ENCODE data around the gene FIGLA. TPM values are rescaled to one million over a fixed set of nuclear protein-coding genes. Genes with fewer than 3 reads are reported as not detected.

FIGLA gene
- total RNA-seq, 1 donor from 2014 or later: not detected

DNA sequence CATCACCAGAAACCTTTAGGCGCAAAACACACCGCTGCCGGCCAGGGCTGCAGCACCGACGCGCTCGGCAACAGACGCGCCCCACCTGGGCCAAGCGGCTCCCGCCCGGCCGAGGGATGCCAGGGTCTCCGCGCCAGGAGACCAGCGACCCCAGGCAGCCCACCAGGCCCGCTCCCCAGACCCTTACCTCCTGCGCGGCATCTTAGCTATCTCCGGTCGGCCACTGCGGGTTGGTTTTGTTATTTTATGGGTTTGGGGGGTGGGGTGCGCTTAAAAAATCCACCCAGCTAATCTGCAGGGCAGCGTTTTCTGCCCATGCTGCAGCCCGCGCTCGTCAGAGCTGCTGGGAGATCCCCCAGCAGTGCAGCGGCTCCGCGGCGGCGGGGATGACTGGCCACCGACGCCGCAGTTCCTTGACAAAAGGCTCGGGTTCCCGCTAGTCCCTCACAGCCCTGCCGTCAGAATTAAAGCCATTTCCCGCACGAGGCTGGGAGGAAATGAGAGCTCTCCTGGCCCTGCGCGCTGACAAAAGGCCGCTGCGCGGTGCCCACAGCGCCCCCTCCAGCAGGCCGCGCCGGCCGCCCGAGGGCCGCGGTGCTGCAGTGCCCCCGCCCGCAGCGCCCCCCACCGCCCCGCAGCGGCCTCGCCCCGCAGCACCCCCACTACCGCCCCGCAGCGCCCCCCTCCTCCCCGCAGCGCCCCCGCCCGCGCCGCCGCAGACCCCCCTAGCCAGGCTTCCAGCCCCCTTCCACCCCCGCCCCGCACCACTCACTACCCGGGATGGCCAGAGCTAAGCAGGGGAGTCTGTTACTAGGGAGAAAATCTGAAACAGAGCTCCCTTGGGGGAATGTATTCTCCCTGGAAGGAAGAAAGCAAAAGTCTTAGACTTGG is 22.5 kb downstream of the FIGLA start, which contains the start of gene ADD2:
Gene ADD2, minus strand, starts transcription at position 502 of the 891 bp plus-strand sequence. CDS start 61,792 bp downstream, outside the sequence.
- no peak for DNase-seq (ENCODE audit: low read depth)
- TF ChIP-seq, protein P1, sequence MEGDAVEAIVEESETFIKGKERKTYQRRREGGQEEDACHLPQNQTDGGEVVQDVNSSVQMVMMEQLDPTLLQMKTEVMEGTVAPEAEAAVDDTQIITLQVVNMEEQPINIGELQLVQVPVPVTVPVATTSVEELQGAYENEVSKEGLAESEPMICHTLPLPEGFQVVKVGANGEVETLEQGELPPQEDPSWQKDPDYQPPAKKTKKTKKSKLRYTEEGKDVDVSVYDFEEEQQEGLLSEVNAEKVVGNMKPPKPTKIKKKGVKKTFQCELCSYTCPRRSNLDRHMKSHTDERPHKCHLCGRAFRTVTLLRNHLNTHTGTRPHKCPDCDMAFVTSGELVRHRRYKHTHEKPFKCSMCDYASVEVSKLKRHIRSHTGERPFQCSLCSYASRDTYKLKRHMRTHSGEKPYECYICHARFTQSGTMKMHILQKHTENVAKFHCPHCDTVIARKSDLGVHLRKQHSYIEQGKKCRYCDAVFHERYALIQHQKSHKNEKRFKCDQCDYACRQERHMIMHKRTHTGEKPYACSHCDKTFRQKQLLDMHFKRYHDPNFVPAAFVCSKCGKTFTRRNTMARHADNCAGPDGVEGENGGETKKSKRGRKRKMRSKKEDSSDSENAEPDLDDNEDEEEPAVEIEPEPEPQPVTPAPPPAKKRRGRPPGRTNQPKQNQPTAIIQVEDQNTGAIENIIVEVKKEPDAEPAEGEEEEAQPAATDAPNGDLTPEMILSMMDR (conservative IDR thresholded peaks at IDR 0.05; ENCODE audit: low read depth, low read length): no peak
- H3K4me3 ChIP-seq (ENCODE audit: low read depth, low read length): peak within 1 kb of the TSS; percentile 44

DNA sequence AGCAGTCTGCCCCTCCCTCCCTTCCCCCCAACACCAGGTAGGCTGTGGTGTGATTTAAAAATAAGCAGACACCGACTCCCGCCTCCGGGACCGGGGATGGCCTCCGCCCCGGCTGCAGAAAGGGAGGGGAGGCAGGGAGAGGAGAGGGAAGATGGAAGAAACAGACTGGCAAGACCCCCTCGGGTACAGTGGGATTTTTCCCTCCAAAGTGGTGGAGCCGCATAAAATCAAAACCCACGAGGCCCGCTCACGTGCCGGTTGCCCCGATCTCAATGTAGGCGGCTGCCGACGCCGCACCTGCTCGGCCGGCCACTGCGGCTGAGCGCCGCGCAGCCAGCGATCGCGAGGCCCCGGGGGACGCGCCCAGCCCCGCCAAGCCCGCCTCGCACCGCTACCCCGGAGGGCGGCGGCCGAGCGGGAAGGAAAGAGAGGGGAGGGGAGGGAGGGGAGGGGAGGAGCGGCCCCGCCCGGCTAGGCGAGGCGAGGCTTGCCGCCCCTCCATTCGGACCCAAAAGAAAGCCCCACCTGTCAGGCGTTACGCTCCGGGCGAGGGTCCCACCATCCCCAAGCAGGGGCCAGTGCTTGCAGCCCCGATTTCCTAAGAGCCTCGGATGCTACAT is 23.3 kb downstream of the FIGLA start:
- DNase-seq (ENCODE audit: low read depth): no peak
- TF ChIP-seq, protein P1 (conservative IDR thresholded peaks at IDR 0.05; ENCODE audit: low read depth, low read length): no peak
- H3K4me3 ChIP-seq (ENCODE audit: low read depth, low read length): peak overlapping the region; percentile 44

DNA sequence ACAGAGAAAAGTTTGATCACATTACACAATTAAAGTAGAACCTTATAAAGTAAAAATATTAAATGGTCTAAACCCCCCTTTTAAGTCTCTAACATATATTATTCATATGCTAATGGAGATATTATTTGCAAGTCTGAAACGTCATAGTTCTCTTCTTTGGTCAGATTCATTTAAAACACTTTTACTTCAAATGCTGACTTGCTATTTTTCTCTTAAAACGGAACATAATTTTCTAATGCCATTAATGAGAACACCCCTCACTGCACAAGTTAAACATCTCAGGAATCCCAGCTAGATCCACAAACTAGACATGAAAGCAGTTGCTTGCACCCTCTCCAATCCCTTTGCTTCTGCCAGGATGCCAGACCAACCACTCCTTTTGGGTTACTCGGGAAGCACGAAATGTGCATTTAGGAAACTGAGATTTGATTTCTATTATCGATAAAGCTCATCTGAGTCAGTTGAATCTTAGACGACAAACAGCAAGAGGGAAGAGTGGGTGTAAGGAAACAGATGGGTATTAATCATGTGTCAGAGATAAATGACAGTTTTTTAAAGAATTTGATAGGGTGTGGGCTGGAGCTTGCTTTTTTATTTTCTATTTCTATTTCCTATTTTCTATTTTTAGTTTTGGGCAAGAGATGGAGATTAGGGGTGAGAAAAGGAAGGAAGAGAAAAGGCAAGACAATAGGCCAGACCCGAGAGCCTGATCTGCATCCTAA is 23.9 kb downstream of the FIGLA start:
- DNase-seq (ENCODE audit: low read depth): no peak
- TF ChIP-seq, protein P1 (conservative IDR thresholded peaks at IDR 0.05; ENCODE audit: low read depth, low read length): no peak
- peak overlapping the region; percentile 44 for H3K4me3 ChIP-seq (ENCODE audit: low read depth, low read length)

DNA sequence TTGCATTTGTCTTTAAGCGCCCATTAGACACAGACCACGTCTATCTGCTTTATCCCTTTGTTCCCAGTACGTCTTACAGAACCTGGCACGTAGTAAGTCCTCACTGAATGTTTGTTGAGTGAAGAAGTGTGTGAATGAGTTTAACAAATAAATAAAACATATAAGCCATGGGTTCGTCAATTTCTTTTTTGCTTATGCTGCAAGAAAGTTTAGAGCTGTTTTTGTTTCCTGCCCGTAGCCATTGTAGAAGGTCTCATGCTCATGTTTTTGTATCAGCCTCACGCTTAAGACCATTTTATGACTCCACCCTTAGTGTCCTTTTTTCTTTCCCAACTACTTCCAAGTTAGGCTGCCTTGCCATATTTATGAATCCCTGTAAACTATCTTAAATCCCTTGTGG is 24.9 kb downstream of the FIGLA start:
- DNase-seq (ENCODE audit: low read depth): no peak
- no peak overlapping the region for H3K4me3 ChIP-seq (ENCODE audit: low read depth, low read length)
- TF ChIP-seq, protein P1 (conservative IDR thresholded peaks at IDR 0.05; ENCODE audit: low read depth, low read length): no peak

DNA sequence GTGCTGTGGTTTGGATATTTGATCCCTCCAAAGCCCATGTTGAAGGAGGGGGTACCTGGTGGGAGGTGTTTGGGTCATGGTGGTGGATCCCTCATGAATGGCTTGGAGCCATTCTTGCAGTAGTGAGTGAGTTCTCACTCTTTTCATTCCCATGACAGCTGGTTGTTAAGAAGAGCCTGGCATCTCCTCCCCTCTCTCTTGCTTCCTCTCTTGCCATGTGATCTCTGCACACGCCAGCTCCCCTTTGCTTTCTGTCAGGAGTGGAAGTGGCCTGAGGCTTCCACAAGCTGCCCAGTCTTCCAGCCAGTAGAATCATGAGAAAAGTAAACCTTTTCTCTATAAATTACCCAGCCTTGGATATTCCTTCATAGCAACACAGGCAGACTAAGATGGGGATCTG is 31.0 kb downstream of the FIGLA start:
- no peak for DNase-seq (ENCODE audit: low read depth)
- TF ChIP-seq, protein P1 (conservative IDR thresholded peaks at IDR 0.05; ENCODE audit: low read depth, low read length): no peak
- no peak overlapping the region for H3K4me3 ChIP-seq (ENCODE audit: low read depth, low read length)

DNA sequence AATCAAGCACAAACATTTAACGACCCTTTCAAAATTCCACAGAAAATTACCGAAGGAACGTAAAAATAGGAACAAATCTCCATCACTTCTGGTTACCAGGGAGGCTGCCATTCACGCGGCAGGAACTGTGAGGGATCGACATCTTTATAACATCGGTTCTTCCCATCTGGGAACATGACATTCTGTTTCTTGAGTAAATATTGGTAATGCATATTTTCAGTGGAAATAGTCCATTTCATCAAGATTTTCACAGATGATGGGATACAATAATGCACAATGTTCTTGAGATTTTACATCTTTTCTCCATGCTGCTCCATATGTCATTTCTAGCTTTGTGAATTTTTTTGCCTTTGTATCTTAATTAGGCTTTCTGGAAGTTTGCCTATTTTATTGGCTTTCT is 32.5 kb downstream of the FIGLA start:
- DNase-seq (ENCODE audit: low read depth): no peak
- H3K4me3 ChIP-seq (ENCODE audit: low read depth, low read length): no peak overlapping the region
- TF ChIP-seq, protein P1 (conservative IDR thresholded peaks at IDR 0.05; ENCODE audit: low read depth, low read length): no peak

Measured in epithelial cell of proximal tubule (primary cell).